BJ (cell line): Measurements from ENCODE around the gene SLC22A5. TPM values are rescaled to one million over a fixed set of nuclear protein-coding genes. Genes with fewer than 3 reads are reported as not detected.

Source experiments
- CTCF ChIA-PET: fragments of 350-600 bp; formaldehyde crosslinking; extraction: SDS; loops from one replicate; lab custom pipeline; 2021; ENCODE audit warnings: antibody characterized with exemption, inconsistent platforms; lab: Yijun Ruan, JAX
- POLR2A ChIA-PET: fragments of 300-600 bp; sonication (Branson Sonifier 250); formaldehyde crosslinking; extraction: SDS; loops from one replicate; lab custom pipeline; 2021; ENCODE audit warnings: antibody characterized with exemption; lab: Charles Lee
- DNase-seq: peaks from one replicate; pipeline ENCODE4 v3.0.0-alpha.2; 2011; ENCODE audit warnings: low read depth
- H3K27me3 ChIP-seq: 2 replicates; pipeline ENCODE4 v1.6.0; 2011; ENCODE audit warnings: low read length; ENCODE audit not compliant: control insufficient read depth, insufficient read depth
- H3K36me3 ChIP-seq: 2 replicates; pipeline ENCODE4 v1.5.1; 2011; ENCODE audit warnings: low read length; ENCODE audit not compliant: control insufficient read depth, insufficient read depth
- H3K4me3 ChIP-seq: 2 replicates; pipeline ENCODE4 v1.5.1; 2011; ENCODE audit warnings: low read depth, mild to moderate bottlenecking, control low read depth, low read length
- polyA plus RNA-seq: library from polyadenylated mRNA; depleted of rRNA; stranded (reverse); fragments of >200 nt; gene quantifications from 2 replicates; pipeline ENCODE4 v1.2.3, GENCODE V29; 2011
- TF ChIP-seq, protein P1 (sequence below): IDR thresholded peaks from 2 replicates; pipeline ENCODE4 v1.5.1; 2011; ENCODE audit warnings: low read depth, mild to moderate bottlenecking, control low read depth, inconsistent platforms, low read length, moderate library complexity; ENCODE audit not compliant: insufficient read depth

Gene SLC22A5
- polyA plus RNA-seq, 1 experiment: 13.8 TPM

DNA sequence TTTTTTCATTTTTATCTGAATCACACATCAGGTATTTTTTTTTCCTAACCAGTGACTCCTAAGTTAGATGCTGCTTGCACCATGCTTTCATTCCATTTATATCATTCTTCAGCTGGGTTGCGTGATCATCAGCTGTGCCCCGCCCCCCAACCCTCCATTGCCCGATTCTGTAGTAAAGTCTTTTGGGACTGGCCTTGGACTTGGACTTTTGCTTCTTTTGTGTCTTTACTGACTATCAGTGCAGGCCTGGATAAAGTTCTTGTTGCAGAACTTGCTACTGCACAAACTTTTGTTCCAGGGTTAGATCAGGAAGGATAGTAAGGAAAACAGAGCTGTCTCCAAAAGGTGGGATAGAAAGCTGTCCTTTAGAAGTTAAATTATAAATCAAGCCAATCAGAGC is 38.5 kb downstream of the SLC22A5 start:
- no peak for DNase-seq
- no peak overlapping the region for H3K4me3 ChIP-seq
- TF ChIP-seq, protein P1, sequence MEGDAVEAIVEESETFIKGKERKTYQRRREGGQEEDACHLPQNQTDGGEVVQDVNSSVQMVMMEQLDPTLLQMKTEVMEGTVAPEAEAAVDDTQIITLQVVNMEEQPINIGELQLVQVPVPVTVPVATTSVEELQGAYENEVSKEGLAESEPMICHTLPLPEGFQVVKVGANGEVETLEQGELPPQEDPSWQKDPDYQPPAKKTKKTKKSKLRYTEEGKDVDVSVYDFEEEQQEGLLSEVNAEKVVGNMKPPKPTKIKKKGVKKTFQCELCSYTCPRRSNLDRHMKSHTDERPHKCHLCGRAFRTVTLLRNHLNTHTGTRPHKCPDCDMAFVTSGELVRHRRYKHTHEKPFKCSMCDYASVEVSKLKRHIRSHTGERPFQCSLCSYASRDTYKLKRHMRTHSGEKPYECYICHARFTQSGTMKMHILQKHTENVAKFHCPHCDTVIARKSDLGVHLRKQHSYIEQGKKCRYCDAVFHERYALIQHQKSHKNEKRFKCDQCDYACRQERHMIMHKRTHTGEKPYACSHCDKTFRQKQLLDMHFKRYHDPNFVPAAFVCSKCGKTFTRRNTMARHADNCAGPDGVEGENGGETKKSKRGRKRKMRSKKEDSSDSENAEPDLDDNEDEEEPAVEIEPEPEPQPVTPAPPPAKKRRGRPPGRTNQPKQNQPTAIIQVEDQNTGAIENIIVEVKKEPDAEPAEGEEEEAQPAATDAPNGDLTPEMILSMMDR: no peak
- no peaks in the 10 kb centered on the region for H3K27me3 ChIP-seq
- H3K36me3 ChIP-seq: no peaks in the 10 kb centered on the region
- ChIA-PET POLR2A (no interaction called here), CTCF (interaction anchor here (0.6 to 2.2 kb wide), 4 partner anchors 10 to 38 kb away, joined by 3 to 7 read pairs (median 4); no protein-coding TSS in a partner anchor)

DNA sequence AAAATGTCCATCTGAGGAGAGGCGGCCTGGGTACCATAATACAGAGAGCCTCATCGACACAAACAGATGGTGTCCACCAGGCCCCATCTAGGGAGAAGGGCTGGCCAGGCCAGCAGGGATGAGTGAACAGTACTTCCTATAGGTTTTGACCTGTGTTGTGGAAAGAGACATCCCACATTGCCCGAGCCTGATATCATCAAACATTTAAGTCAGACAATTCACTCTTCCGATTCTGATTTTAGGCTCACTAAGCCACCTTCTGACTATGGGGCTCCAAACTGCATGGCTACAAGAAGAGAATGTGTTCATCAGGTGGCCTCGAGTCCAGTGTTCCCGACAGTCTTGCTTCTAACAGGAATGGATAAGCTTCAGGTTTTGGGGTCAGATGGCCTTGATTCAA is 38.9 kb downstream of the SLC22A5 start:
- Histone ChIP-seq H3K36me3 (no peaks in the 10 kb centered on the region), H3K27me3 (no peaks in the 10 kb centered on the region), H3K4me3 (no peak overlapping the region)
- TF ChIP-seq, protein P1: no peak
- ChIA-PET CTCF (interaction anchor here (0.6 to 2.2 kb wide), 4 partner anchors 10 to 39 kb away, joined by 3 to 7 read pairs (median 4); no protein-coding TSS in a partner anchor), POLR2A (no interaction called here)
- no peak for DNase-seq

DNA sequence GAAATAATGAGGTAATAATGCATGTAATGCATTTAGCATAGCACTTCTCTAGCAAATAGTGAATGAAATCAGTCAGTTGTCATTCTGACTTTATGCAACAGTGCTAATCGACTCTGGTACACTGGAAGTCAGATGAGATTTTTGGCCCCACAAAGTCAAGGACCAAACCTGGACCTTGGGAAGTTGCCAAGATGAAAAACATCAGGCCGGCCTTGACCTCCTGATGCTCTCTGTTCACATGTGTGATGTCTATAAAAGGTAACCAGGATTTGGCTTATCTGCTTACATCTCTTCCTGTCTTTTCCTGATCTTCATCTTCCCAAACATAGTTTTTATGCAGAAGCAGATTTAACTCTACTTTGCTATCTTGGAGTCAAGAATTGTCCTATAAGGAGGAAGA is 39.5 kb downstream of the SLC22A5 start:
- POLR2A ChIA-PET: no interaction called here
- Histone ChIP-seq H3K36me3 (no peaks in the 10 kb centered on the region), H3K4me3 (no peak overlapping the region), H3K27me3 (no peaks in the 10 kb centered on the region)
- CTCF ChIA-PET: no interaction called here
- TF ChIP-seq, protein P1: no peak
- no peak for DNase-seq

DNA sequence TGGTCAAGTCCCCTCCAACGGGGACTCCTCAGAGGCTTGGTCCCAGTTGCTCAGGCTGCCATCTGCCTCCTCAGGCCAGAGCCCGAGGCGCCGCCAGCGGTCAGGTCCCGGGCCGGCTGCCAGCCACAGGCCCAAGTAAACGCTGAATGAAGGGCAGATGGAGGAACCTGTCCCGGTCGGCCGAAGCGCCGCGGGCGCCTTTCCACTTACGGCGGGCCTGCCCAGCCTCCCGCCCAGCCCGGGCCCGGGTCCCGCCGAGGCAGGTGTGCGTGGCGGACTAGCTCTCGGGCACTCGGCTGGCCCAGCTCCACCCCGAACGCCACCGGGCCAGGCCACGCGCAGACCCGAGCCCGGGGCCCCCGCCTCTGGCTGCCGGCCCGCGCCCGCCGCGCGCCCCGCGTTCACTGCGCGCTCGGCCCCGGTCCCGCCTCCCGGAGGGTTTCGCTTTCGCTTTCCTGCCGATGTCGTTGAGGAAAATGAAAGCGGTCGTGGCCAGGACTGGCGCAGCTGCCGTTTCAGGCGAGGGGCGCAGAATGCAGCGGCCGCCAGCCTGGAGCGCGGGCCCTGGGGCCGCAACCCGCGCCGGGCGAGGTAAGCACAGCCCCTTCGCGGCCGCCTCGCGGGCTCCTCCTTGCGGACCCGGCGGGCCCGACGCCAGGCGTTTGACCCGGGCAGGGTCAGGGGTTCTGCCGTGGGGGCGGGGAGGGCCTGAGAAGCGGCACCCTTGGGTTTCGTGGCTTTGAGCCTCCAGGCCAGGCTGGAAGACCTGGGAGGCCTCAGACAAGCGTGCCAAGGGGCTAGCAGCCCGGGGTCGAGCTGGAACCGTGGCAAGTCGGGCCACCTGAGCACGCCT is 41.2 kb downstream of the SLC22A5 start:
- ChIA-PET POLR2A (no interaction called here), CTCF (interaction anchor here (0.6 to 2.4 kb wide), 17 partner anchors 10 to 281 kb away, joined by 3 to 21 read pairs (median 4); no protein-coding TSS in a partner anchor)
- TF ChIP-seq, protein P1: peak; percentile 54
- peak overlapping the region; percentile 55 for H3K4me3 ChIP-seq
- no peak for DNase-seq
- no peaks in the 10 kb centered on the region for H3K27me3 ChIP-seq
- H3K36me3 ChIP-seq: no peaks in the 10 kb centered on the region

DNA sequence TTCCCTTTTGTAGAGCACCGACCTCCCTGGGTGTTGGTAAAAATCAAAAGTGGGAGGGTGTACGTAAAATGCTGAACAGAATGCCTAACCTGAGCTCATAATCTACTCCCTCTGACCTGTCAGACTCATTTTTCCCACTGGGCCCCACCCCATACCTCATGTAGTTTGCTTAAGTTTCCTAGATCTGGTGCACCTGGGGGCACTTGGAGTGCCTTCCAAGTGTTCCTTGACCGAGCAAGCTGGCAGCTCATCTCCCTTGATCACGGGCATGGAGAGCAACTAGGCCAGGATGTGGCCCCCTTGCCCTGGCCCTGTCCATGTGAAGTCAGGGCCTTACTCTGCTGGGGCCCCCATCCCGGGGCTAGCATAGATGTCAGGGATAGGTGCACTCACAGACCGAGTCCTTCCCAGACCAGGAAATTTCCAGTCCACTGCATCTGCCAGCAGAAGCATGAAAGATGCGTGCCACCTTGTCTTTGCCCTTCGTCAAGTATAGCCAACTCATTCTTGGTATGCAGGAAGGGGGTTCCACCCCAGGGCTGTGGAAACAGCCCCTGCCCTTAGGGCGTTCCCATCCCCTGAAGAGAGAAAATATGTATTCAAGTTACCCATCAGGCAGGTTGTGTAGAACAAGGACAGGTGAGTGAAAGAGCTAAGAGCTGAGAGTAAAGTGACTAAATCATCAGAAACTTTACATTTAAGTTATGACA is 41.9 kb downstream of the SLC22A5 start:
- ChIA-PET POLR2A (no interaction called here), CTCF (interaction anchor here (0.6 to 2.4 kb wide), 16 partner anchors 9 to 280 kb away, joined by 3 to 21 read pairs (median 4); no protein-coding TSS in a partner anchor)
- TF ChIP-seq, protein P1: no peak
- Histone ChIP-seq H3K4me3 (peak overlapping the region; percentile 55), H3K27me3 (no peaks in the 10 kb centered on the region), H3K36me3 (no peaks in the 10 kb centered on the region)
- no peak for DNase-seq
